AG04449 (cell line): ENCODE results near the gene DNAJB6.

Experiments
- CTCF ChIA-PET: fragments of 350-600 bp; formaldehyde crosslinking; extraction: SDS; loops from one replicate; lab custom pipeline; 2021; ENCODE audit warnings: antibody characterized with exemption; lab: Yijun Ruan, JAX
- POLR2A ChIA-PET: fragments of 400-600, 350-600 bp; formaldehyde crosslinking; extraction: SDS; loops from one replicate; lab custom pipeline; 2020; ENCODE audit warnings: antibody characterized with exemption, inconsistent platforms; lab: Yijun Ruan, JAX
- DNase-seq: peaks from one replicate; pipeline ENCODE4 v3.0.0-alpha.2; 2010; ENCODE audit warnings: low read depth, low spot score
- H3K4me3 ChIP-seq: 2 replicates; pipeline ENCODE4 v1.5.1; 2011; ENCODE audit warnings: low read depth, mild to moderate bottlenecking, control low read depth, low read length
- CTCF ChIP-seq: IDR thresholded peaks from one replicate; pipeline ENCODE4 v1.5.1; 2011; ENCODE audit warnings: mild to moderate bottlenecking, moderate library complexity, low read length, control low read depth, inconsistent platforms; ENCODE audit not compliant: insufficient read depth; ENCODE audit errors: missing control alignments

The DNAJB6 gene

DNA sequence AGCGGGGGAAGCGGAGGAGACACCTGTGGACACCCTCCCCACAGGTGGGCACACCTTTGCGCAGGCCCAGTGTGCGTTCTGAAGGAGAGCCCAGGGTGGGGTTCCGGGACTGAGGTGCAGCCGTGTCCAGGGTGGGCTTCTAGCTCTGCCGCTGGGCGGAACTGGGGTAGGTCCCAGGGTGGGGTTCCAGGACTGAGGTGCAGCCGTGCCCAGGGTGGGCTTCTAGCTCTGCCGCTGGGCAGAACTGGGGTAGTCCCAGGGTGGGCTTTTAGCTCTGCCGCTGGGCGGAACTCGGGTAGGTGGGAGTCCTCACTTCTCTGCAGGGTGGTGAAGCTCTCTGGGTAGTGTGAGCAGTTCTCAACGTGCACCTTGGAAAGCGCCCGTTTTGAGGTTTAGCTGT lies 78.7 kb downstream of the DNAJB6 start:
- no peak overlapping the region for H3K4me3 ChIP-seq
- POLR2A ChIA-PET, result no interaction called here
- no peak for DNase-seq
- CTCF ChIA-PET, result no interaction called here
- TF ChIP-seq CTCF, result no peak

DNA sequence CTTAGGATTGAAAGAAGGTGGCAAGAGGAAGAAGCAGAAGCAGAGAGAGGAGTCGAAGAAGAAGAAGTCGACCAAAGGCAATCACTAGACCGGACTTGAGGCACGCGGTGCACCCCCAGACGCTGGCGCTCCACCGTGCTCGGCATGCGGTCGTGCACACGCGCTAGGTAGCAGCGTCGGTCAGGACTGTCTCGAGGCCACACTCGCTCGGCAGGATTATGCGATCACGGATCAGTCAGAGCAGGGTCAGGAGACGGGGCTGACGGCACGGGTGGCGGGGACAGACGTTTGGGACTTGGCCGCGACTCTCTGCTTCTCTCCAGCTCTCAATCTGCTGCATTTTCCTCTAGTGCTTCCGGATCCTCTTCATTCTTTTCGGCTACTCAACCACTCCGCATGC lies 79.2 kb downstream of the DNAJB6 start:
- TF ChIP-seq CTCF, result no peak
- DNase-seq, result no peak
- ChIA-PET POLR2A (no interaction called here), CTCF (no interaction called here)
- H3K4me3 ChIP-seq, result no peak overlapping the region

GRCh38 chr7:157418204-157419034 lies 81.6 kb downstream of the DNAJB6 start:
- CTCF ChIA-PET, result interaction anchor here (1.1 kb wide), 1 partner anchor 14 kb away, joined by 5 read pairs; no protein-coding TSS in a partner anchor
- DNase-seq, result no peak
- H3K4me3 ChIP-seq, result no peak overlapping the region
- TF ChIP-seq CTCF, result no peak
- POLR2A ChIA-PET, result no interaction called here

DNA sequence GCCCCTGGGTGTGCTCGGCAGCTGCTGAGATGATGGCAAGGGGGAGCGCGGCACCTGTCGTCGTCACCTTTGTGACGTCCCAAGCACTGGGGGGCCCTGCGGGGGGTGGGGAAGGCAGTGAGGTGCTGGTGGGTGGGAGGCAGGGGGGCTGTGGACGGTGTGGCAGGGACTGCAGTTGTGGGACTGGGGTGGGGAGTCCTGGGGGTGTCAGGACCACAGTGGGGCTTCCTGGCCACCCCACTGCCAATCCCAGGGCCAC lies 82.2 kb downstream of the DNAJB6 start:
- CTCF ChIA-PET, result interaction anchor here (1.1 kb wide), 1 partner anchor 14 kb away, joined by 5 read pairs; no protein-coding TSS in a partner anchor
- POLR2A ChIA-PET, result no interaction called here
- no peak for TF ChIP-seq CTCF
- H3K4me3 ChIP-seq, result no peak overlapping the region
- DNase-seq, result no peak

GRCh38 chr7:157422279-157422678 lies 85.5 kb downstream of the DNAJB6 start:
- no peak for TF ChIP-seq CTCF
- POLR2A ChIA-PET, result no interaction called here
- CTCF ChIA-PET, result interaction anchor here (1.4 kb wide), 1 partner anchor 9 kb away, joined by 3 read pairs; no protein-coding TSS in a partner anchor
- no peak overlapping the region for H3K4me3 ChIP-seq
- no peak for DNase-seq

- DNase-seq, result no peak
- CTCF ChIA-PET, result no interaction called here
- POLR2A ChIA-PET, result no interaction called here
- no peak overlapping the region for H3K4me3 ChIP-seq
- no peak for TF ChIP-seq CTCF
Observed at GRCh38 chr7:157423348-157423747, 86.5 kb downstream of the DNAJB6 start.
